ENCODE results near the gene VSNL1.

Gene VSNL1

DNA sequence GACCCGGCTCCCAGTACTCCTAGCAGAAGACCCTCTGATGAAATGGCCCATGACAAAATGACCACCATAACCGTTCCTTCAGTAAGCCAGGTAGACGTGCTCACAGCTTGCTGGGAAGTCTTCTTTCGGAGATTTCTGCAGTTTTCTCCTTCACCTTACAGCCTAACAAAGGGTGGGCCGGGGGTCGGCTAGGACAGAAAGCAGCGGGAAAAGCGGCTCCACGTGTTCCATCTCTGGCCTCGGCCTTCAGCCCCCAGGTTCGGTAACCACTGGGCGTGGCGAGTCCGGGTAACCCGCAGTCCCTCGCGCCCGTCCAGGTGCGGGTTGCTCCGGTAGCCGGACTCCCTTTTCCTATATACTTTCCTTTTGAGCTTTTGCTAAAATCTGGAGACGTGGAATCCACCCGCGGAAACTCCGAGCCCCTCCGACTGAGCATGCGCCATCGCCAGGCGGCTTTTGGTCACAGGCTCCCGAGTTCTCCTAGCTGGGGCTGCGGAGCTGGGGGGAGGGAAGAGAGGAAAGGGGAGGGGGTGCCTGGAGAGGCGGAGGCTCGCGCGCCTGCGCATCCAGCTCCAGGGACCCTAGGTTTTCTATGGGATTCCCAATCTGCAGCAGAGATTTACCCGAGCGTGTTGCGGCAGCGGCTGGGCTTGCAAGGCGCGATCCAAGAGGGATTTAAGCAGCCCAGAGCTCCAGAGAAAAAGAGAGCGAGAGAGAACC lies at the start of gene VSNL1:
Gene VSNL1, plus strand, starts transcription at position 604 of the 720 bp plus-strand sequence. CDS start 51,379 bp downstream, outside the sequence.
- no peak for DNase-seq

DNA sequence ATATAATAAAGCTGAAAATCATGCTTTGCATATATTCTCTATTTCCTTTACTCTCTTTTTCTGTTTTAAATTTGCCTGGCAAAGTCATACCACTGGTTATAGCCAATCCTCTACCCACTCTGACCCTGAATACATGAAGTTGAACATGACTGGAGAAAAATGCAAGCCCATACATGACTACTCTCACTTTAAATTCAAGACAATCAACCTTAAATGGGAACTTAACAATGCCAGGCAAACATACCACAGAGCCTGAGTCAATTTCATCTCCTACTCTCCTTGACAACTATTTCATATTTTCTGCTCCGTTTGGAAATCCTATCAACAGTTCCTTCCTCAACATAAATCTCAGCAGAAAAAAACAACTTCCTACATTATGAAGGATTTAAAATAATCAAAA lies 44.9 kb upstream of the VSNL1 start:
- no peak for DNase-seq

GRCh38 chr2:17497718-17498117 lies 42.8 kb upstream of the VSNL1 start:
- no peak for DNase-seq

GRCh38 chr2:17506736-17507616 lies 33.5 kb upstream of the VSNL1 start:
- DNase-seq = no peak

DNA sequence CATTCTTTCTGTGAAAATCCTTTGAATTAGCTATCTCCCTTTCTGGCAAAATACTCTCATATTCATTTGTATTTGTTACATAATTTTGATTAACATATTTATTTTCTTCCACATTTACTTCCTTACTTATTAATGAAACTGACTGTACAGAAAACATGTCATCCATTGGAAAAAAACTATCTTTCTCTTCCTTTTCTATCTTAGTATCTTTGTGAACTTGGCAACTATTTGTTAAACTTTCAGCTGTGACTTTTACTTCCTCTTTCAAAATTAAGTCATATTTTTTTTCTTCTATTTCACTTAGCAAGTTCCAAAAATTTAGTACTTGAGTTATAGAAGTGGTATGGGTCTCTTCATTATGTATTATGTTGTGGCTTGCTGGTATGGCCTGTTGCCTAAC lies 24.8 kb upstream of the VSNL1 start:
- no peak for DNase-seq

- DNase-seq = no peak
Observed at GRCh38 chr2:17517481-17518211, 22.9 kb upstream of the VSNL1 start.

DNA sequence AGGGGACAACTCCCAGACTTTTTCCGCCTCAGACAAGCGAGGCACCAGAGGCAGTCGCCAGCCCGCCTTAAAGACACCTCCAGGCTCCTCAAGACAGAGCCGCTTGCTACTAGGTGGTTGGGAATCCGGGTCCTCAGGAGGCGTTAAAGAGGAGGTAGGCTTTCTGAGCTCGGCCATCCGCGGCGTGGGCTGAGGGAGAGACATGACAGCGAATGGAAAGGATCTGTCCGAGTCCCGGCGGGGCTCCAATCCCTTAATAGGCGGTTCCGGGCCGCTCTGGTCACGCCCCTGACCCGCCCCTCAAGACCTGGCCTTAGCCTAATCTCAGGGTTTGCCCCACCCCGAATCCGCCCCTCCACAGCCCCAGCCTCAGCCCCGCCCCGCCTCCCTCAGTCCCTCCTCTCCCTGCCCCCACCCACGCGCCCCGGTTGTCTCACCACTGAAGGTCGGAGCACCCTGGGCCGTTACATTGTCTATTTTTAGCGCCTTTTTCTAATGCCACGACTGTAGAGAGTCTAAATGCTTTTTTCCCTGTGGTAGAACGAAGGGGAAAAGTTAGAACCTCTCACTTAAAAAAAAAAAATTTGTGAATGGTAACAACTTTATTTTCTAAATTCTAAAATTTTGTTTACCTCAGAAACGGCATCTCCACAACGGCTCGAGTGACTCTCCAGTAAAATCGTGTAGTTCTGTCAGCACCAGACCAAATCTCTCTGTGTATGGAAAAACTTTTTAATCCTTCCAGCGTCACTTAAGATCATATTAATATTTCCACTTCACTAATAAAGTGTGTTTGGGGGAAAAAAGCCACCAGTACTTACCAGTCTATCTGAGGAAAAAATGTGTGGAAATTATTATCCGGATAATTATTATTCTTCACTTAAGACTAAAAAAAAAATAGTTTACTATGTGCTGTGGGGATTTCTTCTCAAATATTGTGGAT lies 22.0 kb upstream of the VSNL1 start, which contains the start of gene RAD51AP2:
Gene RAD51AP2, minus strand, starts transcription at position 229 of the 943 bp plus-strand sequence. Its CDS starts 25 bp downstream, at position 204.
- DNase-seq = no peak

DNA sequence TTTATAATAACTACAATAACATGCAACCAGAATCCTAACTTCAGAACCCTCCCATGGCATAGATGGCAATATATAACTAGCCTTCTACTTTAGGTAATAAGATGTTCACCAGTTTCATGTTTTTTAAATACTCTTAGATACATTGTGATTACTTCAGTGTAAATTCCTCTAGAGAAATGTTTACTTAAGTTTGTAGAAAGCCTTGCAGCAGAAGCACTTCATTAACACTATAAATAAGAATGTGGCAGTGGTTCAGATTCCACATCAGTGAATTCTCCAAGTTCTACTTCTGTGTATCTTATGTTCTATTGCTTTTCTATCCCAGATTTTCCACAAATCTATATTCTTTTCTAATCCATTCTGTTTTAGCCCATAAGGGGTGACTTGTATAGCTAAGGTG lies 21.0 kb upstream of the VSNL1 start:
- no peak for DNase-seq

- DNase-seq = no peak
Observed at GRCh38 chr2:17520761-17521160, 19.7 kb upstream of the VSNL1 start.

GRCh38 chr2:17521621-17522020 lies 18.9 kb upstream of the VSNL1 start:
- no peak for DNase-seq

GRCh38 chr2:17522303-17522702 lies 18.2 kb upstream of the VSNL1 start:
- no peak for DNase-seq

GRCh38 chr2:17529771-17530170 lies 10.7 kb upstream of the VSNL1 start:
- no peak for DNase-seq

- DNase-seq = no peak
Observed at GRCh38 chr2:17533546-17533945, 7.0 kb upstream of the VSNL1 start.

- no peak for DNase-seq
Observed at GRCh38 chr2:17536416-17536815, 4.1 kb upstream of the VSNL1 start.

DNA sequence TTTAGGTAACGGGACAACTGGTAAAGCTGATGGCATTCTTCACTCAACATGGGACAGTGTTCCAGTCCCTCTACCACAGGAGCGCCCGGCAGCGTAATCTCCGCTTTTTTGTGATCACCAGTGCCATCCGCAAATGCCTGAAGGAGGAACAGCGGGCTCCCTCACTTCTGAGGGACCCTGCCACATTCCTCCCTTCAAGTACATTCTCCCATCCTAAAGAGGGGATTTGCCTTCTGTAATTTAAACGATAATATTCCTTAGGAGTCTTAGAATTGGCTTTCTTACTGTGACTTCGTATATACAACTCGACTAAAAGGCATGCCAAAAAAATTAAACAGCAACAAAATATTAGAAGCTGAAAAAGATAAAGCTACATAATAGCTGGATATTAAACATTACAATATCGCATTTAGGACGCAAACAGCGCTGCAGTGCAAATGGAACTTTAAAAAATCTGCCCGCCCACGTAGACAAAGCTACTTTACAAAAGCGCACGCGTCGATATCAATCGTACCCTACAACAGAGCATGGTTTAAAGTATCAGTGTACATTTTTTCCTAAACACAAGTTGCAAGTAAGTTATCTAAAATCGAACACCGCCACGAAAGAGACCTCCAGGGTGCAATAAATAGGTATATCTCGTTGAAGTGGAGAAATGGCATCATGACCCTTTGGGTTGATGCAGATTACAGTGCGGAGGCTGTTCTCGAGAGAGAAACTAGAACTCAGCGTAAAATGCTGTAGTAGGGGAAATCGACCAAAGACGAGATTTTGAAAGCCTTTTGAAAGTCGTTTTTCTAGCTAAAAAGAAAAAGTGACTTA lies 2.3 kb upstream of the VSNL1 start:
- DNase-seq = no peak

DNA sequence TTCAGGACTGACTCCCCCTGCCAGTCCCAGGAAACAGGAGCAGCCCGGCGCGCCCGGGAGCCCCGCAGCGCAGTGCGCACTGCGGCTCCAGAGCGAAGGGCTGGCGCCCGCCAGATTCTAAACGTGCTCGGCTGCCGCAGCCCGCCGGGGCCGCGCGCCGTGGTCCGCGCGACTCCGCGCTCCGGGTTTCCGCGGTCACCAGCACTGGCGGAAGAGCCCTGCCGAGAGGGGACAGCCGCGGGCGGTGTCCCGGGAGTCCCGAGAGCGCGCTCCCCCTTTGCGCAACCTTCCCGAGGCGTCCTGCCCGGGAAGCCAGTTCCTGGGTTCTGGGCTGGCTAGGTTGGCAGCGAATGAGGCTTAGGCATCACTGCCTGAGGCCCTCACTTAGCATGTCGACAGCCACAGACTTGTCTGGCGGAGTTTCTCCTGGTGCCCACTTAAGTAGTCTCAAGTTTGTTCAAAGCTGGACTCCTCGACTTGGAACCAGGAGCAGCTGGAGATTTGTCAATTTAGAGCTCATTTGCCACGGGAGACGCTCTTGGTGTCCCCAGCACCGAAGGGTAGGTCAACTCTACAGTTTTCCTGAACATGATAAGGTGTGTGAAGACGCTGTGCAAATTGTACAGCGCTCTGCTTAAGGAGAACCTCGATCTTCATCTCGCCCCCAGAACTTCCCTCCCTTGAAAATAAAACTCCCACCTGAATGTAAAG lies 1.5 kb upstream of the VSNL1 start:
- DNase-seq = no peak

- no peak for DNase-seq
Observed at GRCh38 chr2:17539611-17540092, 844 bp upstream of the VSNL1 start.

DNA sequence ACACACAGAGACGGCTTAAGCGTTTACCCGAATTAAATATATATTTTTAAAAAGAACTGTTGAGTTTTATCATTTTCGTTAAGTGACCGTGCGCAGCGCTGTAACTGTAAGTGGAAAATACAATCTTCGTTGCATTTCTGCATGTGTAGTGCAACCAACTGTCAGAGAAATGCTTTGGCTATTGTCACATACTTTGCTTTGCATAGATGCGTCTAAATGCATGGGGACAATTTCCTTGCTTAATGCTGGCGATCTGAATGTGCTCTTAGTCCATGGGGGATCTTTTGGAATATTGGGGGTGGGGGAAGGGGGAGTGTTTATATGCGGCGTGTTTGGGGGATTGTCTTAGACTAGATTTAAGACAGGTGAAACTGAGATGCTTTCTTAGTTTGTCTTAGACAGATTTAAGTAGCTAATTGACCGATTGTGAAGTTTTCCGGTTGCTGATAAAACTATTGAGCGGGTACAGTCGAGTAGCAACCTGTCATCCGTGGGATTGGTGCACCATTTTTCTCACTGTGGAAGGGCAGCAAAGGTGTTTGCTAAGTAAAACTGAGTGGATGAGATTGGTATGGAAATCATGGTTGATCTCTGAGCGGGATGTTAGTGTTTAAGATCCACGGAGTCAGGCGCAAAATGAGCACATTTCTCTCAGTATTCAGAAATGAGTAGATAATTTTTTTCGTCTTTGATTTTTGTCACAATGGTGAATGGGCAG lies 476 bp downstream of the VSNL1 start:
- no peak for DNase-seq

GRCh38 chr2:17541531-17541950 lies 1.0 kb downstream of the VSNL1 start:
- no peak for DNase-seq

DNA sequence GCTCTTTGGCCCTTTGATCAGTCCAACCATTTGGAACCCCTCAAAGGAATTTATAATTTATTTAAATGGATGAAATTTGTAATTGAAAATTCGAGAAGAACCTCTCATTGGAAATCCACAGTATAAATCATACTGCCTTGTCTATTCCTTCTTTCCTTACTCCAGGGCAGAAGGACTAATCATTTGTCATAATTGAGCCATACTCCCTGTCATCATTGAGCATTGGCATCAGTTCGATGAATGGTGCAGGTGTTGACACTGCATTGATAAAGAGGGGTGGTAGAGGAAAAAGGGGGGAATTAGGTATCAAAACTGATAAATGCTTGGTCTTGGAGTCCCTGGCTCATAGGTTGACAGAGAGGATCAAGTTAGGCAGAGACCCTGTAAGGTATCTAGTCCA lies 2.0 kb downstream of the VSNL1 start:
- no peak for DNase-seq

All from activated naive CD4-positive, alpha-beta T cell treated with Interleukin-2 at 50 U/mL for 16 hours (primary cell).